Measurements from ENCODE around the gene CTNND2. TPM values are rescaled to one million over a fixed set of nuclear protein-coding genes. Genes with fewer than 3 reads are reported as not detected.

Gene CTNND2
- total RNA-seq, 4 donors from 2014 or later = 1.3 to 2.5 (median 2.1) TPM

GRCh38 chr5:10981932-10982331 is 922.3 kb downstream of the CTNND2 start:
- DNase-seq (ENCODE audit: extremely low spot score) = no peak
- WGBS = 61% methylated on average over 3 of the region's 3 CpGs
- H3K4me3 ChIP-seq = no peak overlapping the region
- H3K27me3 ChIP-seq = peaks cover 0 to 5% (median 1%) of the 10 kb centered on the region in 4 donors
- H3K9me3 ChIP-seq = no peaks in the 10 kb centered on the region
- intact Hi-C loops (cut with DNase I) = no loop called here
- TF ChIP-seq CTCF (IDR thresholded peaks at IDR 0.05) (no peak), EP300 (IDR thresholded peaks at IDR 0.05) (no peak), POLR2AphosphoS5 (IDR thresholded peaks at IDR 0.05) (no peak), POLR2A (IDR thresholded peaks at IDR 0.05; ENCODE audit: low read depth) (no peak)
- H3K36me3 ChIP-seq = no peaks in the 10 kb centered on the region
- no peak overlapping the region for H3K27ac ChIP-seq (replicated peaks in 1 of 4)
- H3K4me1 ChIP-seq = no peaks in the 10 kb centered on the region

GRCh38 chr5:10977011-10977410 is 927.2 kb downstream of the CTNND2 start:
- H3K27me3 ChIP-seq = no peaks in the 10 kb centered on the region
- H3K36me3 ChIP-seq = no peaks in the 10 kb centered on the region
- H3K9me3 ChIP-seq = no peaks in the 10 kb centered on the region
- H3K4me1 ChIP-seq = no peaks in the 10 kb centered on the region
- no peak overlapping the region for H3K4me3 ChIP-seq
- no peak for TF ChIP-seq EP300 (IDR thresholded peaks at IDR 0.05)
- no peak for TF ChIP-seq CTCF (IDR thresholded peaks at IDR 0.05)
- no peak for TF ChIP-seq POLR2A (IDR thresholded peaks at IDR 0.05; ENCODE audit: low read depth)
- TF ChIP-seq POLR2AphosphoS5 (IDR thresholded peaks at IDR 0.05) = no peak
- intact Hi-C loops (cut with DNase I) = no loop called here
- no peak overlapping the region for H3K27ac ChIP-seq (replicated peaks in 1 of 4)
- DNase-seq (ENCODE audit: extremely low spot score) = no peak
- 73% methylated on average over 5 of the region's 5 CpGs for WGBS

- TF ChIP-seq POLR2AphosphoS5 (IDR thresholded peaks at IDR 0.05) = no peak
- no peak for TF ChIP-seq EP300 (IDR thresholded peaks at IDR 0.05)
- TF ChIP-seq POLR2A (IDR thresholded peaks at IDR 0.05; ENCODE audit: low read depth) = no peak
- TF ChIP-seq CTCF (IDR thresholded peaks at IDR 0.05) = no peak
- no peaks in the 10 kb centered on the region for H3K36me3 ChIP-seq
- WGBS = 69% methylated on average over 4 of the region's 4 CpGs
- H3K27me3 ChIP-seq = no peaks in the 10 kb centered on the region
- H3K4me1 ChIP-seq = no peaks in the 10 kb centered on the region
- intact Hi-C loops (cut with DNase I) = no loop called here
- H3K9me3 ChIP-seq = no peaks in the 10 kb centered on the region
- H3K4me3 ChIP-seq = no peak overlapping the region
- no peak for DNase-seq (ENCODE audit: extremely low spot score)
- H3K27ac ChIP-seq (replicated peaks in 1 of 4) = no peak overlapping the region
Measured at GRCh38 chr5:10975945-10976344, 928.3 kb downstream of the CTNND2 start.

GRCh38 chr5:10974850-10975249 is 929.4 kb downstream of the CTNND2 start:
- Histone ChIP-seq H3K27ac (replicated peaks in 1 of 4) (no peak overlapping the region), H3K36me3 (no peaks in the 10 kb centered on the region), H3K9me3 (no peaks in the 10 kb centered on the region), H3K27me3 (peaks cover 0 to 4% (median 0%) of the 10 kb centered on the region in 4 donors), H3K4me3 (no peak overlapping the region), H3K4me1 (no peaks in the 10 kb centered on the region)
- WGBS = 79% methylated on average over 1 of the region's 2 CpGs
- TF ChIP-seq POLR2A (IDR thresholded peaks at IDR 0.05; ENCODE audit: low read depth) = no peak
- no peak for TF ChIP-seq CTCF (IDR thresholded peaks at IDR 0.05)
- TF ChIP-seq EP300 (IDR thresholded peaks at IDR 0.05) = no peak
- TF ChIP-seq POLR2AphosphoS5 (IDR thresholded peaks at IDR 0.05) = no peak
- intact Hi-C loops (cut with DNase I) = no loop called here
- DNase-seq (ENCODE audit: extremely low spot score) = no peak

GRCh38 chr5:10973316-10973715 is 930.9 kb downstream of the CTNND2 start:
- TF ChIP-seq POLR2AphosphoS5 (IDR thresholded peaks at IDR 0.05) = no peak
- TF ChIP-seq POLR2A (IDR thresholded peaks at IDR 0.05; ENCODE audit: low read depth) = no peak
- no peak for TF ChIP-seq EP300 (IDR thresholded peaks at IDR 0.05)
- no peak for TF ChIP-seq CTCF (IDR thresholded peaks at IDR 0.05)
- no peak for DNase-seq (ENCODE audit: extremely low spot score)

More at GRCh38 chr5:10973316-10973715, 930.9 kb downstream of the CTNND2 start:
- Histone ChIP-seq H3K27me3 (peaks cover 0 to 4% (median 0%) of the 10 kb centered on the region in 4 donors), H3K4me3 (no peak overlapping the region), H3K9me3 (no peaks in the 10 kb centered on the region), H3K4me1 (no peaks in the 10 kb centered on the region), H3K27ac (replicated peaks in 1 of 4) (no peak overlapping the region), H3K36me3 (no peaks in the 10 kb centered on the region)
- WGBS = 91% methylated on average over 14 of the region's 14 CpGs
- intact Hi-C loops (cut with DNase I) = no loop called here

Measured in esophagus muscularis mucosa (tissue), 4 donors.